Glutamatergic neuron (in vitro differentiated cells): ENCODE results near the gene C5orf22. TPM values are rescaled to one million over a fixed set of nuclear protein-coding genes. Genes with fewer than 3 reads are reported as not detected.
A peak's percentile ranks its signal among the peaks of the same experiment; 100 is the strongest.

Experiments used
- DNase-seq: peaks from one replicate; pipeline ENCODE4 v3.0.0; 2022
- H3K27ac Mint-ChIP-seq: one replicate; pipeline ENCODE4 v1.8.0; 2020; ENCODE audit warnings: mild to moderate bottlenecking, mixed read lengths, inconsistent platforms; ENCODE audit not compliant: unreplicated experiment
- H3K27me3 Mint-ChIP-seq: one replicate; pipeline ENCODE4 v1.8.0; 2020; ENCODE audit warnings: mild to moderate bottlenecking, moderate library complexity, mixed read lengths, inconsistent platforms; ENCODE audit not compliant: unreplicated experiment
- H3K36me3 Mint-ChIP-seq: one replicate; pipeline ENCODE4 v1.8.0; 2020; ENCODE audit warnings: mild to moderate bottlenecking, mixed read lengths, inconsistent platforms; ENCODE audit not compliant: unreplicated experiment
- H3K4me1 Mint-ChIP-seq: one replicate; pipeline ENCODE4 v1.8.0; 2020; ENCODE audit warnings: mild to moderate bottlenecking, low read depth, mixed read lengths, inconsistent platforms; ENCODE audit not compliant: unreplicated experiment
- H3K4me3 Mint-ChIP-seq: one replicate; pipeline ENCODE4 v1.8.0; 2020; ENCODE audit warnings: mild to moderate bottlenecking, mixed read lengths, inconsistent platforms; ENCODE audit not compliant: unreplicated experiment
- H3K9me3 Mint-ChIP-seq: one replicate; pipeline ENCODE4 v1.8.0; 2020; ENCODE audit warnings: mild to moderate bottlenecking, moderate library complexity, mixed read lengths, inconsistent platforms; ENCODE audit not compliant: unreplicated experiment
- long read RNA-seq: library from polyadenylated mRNA; unstranded; transcript quantifications from one replicate; pipeline ENCODE4 v2.0.0, GENCODE V29; 2020; ENCODE audit not compliant: unreplicated experiment
- total RNA-seq: library from RNA; stranded (reverse); fragmentation: NEBNext Ultra II Directional; extraction: Animal tissue kit (Norgen Biotek cat#: 25700); gene quantifications from one replicate; pipeline ENCODE4 v1.2.1, GENCODE V29; 2021; ENCODE audit not compliant: unreplicated experiment
- TF ChIP-seq, protein P1 (sequence below): fragments of 200-600 bp; sonication (generic); IDR thresholded peaks from one replicate; pipeline ENCODE4 v1.5.0; 2021; ENCODE audit not compliant: partially characterized antibody, unreplicated experiment

C5orf22 gene
- 26.5 TPM for total RNA-seq
- long read RNA-seq, partial matches to known transcripts: 1 of 7 reads
- long read RNA-seq, other reads (novel, unspliced or antisense): 2 of 7 reads

DNA sequence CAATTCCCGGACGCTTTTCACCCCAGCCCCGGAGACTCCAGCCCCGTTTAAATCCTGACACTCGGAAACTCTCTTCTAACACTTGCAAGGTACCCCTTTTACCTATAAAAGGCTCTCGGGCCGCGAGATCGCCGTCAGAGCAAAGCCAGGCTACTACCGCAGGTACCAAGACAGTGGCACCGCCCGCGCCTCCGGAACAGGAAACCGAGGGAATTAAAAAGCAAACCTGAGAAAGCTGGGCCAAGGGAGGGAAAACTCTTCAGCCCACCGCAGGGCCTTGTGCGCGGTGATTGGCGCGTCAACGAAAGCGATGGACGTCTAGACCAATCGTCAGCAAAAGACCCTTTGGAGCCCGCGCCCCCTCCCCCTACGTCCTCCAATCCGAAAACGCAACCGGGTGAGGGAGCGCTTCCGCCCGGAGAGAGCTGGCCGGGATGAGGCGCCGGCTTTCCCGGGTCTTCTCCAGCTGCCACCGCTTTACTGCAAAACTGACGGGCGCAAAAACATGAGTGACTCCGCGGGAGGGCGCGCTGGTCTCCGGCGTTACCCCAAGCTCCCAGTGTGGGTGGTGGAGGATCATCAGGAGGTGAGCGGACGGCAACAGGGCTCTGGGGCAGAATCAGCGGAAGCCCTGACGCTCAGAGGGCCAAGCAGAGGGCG is at the start of gene C5orf22, which contains the start of gene DROSHA:
Gene C5orf22 (plus strand): TSS at position 414 of the 660 bp plus-strand sequence. CDS start 92 bp downstream, at position 506.
Gene DROSHA (minus strand): TSS at position 206 of the 660 bp plus-strand sequence. CDS start 3,034 bp downstream, outside the sequence.
- Mint-ChIP-seq H3K4me1 (peaks cover 17% of the 10 kb centered on the region), H3K4me3 (peak within 1 kb of the TSS; percentile 98), H3K36me3 (no peaks in the 10 kb centered on the region), H3K27ac (peak within 1 kb of the TSS; percentile 91), H3K27me3 (peaks cover 2% of the 10 kb centered on the region), H3K9me3 (peaks cover 3% of the 10 kb centered on the region)
- TF ChIP-seq, protein P1, sequence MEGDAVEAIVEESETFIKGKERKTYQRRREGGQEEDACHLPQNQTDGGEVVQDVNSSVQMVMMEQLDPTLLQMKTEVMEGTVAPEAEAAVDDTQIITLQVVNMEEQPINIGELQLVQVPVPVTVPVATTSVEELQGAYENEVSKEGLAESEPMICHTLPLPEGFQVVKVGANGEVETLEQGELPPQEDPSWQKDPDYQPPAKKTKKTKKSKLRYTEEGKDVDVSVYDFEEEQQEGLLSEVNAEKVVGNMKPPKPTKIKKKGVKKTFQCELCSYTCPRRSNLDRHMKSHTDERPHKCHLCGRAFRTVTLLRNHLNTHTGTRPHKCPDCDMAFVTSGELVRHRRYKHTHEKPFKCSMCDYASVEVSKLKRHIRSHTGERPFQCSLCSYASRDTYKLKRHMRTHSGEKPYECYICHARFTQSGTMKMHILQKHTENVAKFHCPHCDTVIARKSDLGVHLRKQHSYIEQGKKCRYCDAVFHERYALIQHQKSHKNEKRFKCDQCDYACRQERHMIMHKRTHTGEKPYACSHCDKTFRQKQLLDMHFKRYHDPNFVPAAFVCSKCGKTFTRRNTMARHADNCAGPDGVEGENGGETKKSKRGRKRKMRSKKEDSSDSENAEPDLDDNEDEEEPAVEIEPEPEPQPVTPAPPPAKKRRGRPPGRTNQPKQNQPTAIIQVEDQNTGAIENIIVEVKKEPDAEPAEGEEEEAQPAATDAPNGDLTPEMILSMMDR: no peak
- peak; percentile 96 for DNase-seq

DNA sequence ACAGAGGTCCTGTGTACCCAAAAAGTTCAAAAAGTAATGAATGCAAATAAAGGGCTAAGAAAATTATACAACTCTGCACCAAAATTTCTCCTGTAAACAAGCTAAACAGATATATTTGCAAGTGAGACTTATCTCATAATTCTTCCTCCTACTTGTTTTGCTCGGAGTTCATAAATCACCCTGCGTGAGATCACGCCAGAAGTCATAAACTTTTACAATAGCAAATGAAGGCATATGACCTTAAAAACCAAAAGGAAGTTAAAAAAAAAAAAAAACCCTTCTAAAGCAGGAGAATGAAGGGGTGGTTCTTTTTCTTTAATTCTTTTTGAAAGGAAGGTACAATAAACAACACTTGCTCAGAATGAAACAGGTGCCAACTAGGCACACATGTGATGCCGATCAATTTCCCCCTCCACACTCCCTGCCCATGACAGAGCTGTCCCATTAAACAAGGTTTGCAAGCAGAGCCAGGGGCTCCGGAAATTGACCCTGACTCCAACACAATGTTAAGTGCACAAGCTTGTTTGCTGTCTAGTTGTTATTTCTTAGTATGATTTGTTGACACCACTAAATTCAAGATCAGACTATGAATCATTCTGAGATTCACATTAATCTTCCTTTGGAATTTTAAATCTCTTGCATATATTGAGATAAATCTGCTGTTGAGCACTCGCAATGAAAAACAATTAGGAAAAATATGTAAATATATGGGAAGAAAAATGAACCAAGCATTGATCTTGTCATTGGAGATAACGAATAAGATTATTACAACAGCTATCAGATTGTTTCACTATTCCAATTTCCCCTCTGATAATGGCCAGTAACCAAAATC is 46.5 kb upstream of the C5orf22 start:
- Mint-ChIP-seq H3K4me3 (no peak overlapping the region), H3K27me3 (no peaks in the 10 kb centered on the region), H3K36me3 (no peaks in the 10 kb centered on the region), H3K4me1 (peaks cover 9% of the 10 kb centered on the region), H3K27ac (no peak overlapping the region), H3K9me3 (no peaks in the 10 kb centered on the region)
- DNase-seq: no peak
- TF ChIP-seq, protein P1: no peak

DNA sequence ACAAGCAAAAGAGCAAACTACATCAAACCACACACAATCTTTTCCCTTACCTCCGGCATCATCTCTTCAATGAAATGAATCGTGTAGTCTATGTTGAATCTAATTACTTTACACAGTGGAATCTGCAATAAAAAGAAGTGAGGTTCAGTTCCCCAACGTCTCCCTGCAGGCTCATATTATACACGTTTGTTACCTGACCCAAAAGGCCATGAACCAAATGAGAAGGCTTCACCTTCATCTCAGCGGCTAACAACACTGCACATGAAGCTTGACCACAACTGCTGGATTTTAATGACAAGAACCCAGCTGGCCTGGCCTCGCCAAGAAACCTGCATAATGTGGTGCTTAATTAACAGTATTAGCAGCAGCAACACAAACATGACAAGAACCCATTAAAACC is 45.7 kb upstream of the C5orf22 start:
- TF ChIP-seq, protein P1: no peak
- H3K4me1 Mint-ChIP-seq: peaks cover 9% of the 10 kb centered on the region
- no peak overlapping the region for H3K4me3 Mint-ChIP-seq
- H3K27me3 Mint-ChIP-seq: no peaks in the 10 kb centered on the region
- DNase-seq: no peak
- no peak overlapping the region for H3K27ac Mint-ChIP-seq
- no peaks in the 10 kb centered on the region for H3K36me3 Mint-ChIP-seq
- H3K9me3 Mint-ChIP-seq: no peaks in the 10 kb centered on the region

DNA sequence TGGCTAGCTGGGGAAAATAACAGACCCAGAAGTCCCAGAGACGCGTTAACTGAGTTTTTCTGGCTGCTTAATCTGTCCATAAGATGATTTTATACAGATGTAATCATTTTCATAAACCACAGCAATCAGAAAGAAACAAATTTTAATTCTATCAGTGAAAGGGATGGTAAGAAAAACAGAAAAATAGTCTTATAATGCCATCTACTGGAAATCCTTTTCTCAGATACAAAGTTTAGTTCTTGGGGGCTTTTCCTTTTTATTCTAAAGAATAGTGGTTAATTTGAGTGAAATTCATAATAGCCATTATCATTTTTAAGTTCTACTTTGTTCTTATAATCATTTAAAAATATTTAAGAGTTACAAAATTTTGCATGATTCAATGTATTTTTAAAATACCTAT is 44.6 kb upstream of the C5orf22 start:
- H3K27me3 Mint-ChIP-seq: no peaks in the 10 kb centered on the region
- H3K27ac Mint-ChIP-seq: no peak overlapping the region
- TF ChIP-seq, protein P1: no peak
- peaks cover 9% of the 10 kb centered on the region for H3K4me1 Mint-ChIP-seq
- no peak for DNase-seq
- no peak overlapping the region for H3K4me3 Mint-ChIP-seq
- no peaks in the 10 kb centered on the region for H3K9me3 Mint-ChIP-seq
- H3K36me3 Mint-ChIP-seq: no peaks in the 10 kb centered on the region
